Ovary (tissue), 9 donors: ENCODE data around the gene STX4. TPM values are rescaled to one million over a fixed set of nuclear protein-coding genes. Genes with fewer than 3 reads are reported as not detected.

Source experiments
- DNase-seq, 5 donors: peaks; one replicate each; pipeline ENCODE4 v3.0.0-alpha.2; 2019 to 2020
- H3K27ac ChIP-seq, 2 donors: fragments of 200-600 bp; one replicate each; pipeline versions ENCODE4 v1.5.1 to v1.8.0; 2019 to 2022
- H3K27me3 ChIP-seq: fragments of 200-600 bp; one replicate; pipeline ENCODE4 v1.8.0; 2022
- H3K36me3 ChIP-seq: fragments of 200-600 bp; sonication (generic); one replicate; pipeline ENCODE4 v1.5.1; 2019
- H3K4me1 ChIP-seq: one replicate; pipeline ENCODE4 v1.8.1; 2013; ENCODE audit warnings: mild to moderate bottlenecking, moderate library complexity; ENCODE audit not compliant: insufficient read depth
- H3K4me3 ChIP-seq: fragments of 200-600 bp; sonication (generic); one replicate; pipeline ENCODE4 v1.5.1; 2017
- H3K9me3 ChIP-seq, 2 donors: fragments of 200-600 bp in 1 of 2; sonication (generic) in 1 of 2; one replicate each; pipeline versions ENCODE4 v1.5.1 to v1.8.1; 2013 to 2019; ENCODE audit warnings: mild to moderate bottlenecking in 1 of 2, moderate library complexity in 1 of 2
- CTCF ChIP-seq, 3 donors: fragments of 450-650 bp in 2 of 3; fragments of 200-600 bp in 1 of 3; IDR thresholded peaks; one replicate each; pipeline versions ENCODE4 v1.5.1 to v1.8.0; 2016 to 2022; ENCODE audit warnings: antibody characterized with exemption in 3 of 3, mild to moderate bottlenecking in 1 of 3
- EP300 ChIP-seq: sonication (generic); formaldehyde crosslinking; IDR thresholded peaks from one replicate; pipeline ENCODE4 v1.6.1; 2017; ENCODE audit warnings: antibody characterized with exemption
- POLR2A ChIP-seq: fragments of 450-650 bp; IDR thresholded peaks from one replicate; pipeline ENCODE4 v1.6.1; 2017; ENCODE audit warnings: antibody characterized with exemption, mild to moderate bottlenecking, moderate library complexity
- WGBS, 3 donors: extraction: QIAGEN DNeasy Blood & Tissue Kit in 1 of 3; methylation state at CpG; one replicate each; pipeline versions ENCODE4 v1.1.5 to v1.1.7; 2013 to 2017; 5-methylcytosine and 5-hydroxymethylcytosine counted together
- intact Hi-C, 4 donors: fragments of 100-400 bp; cut with DNase I; formaldehyde crosslinking; loops; one replicate each; pipeline versions ENCODE4 v1.11.0 to v1.15.1; 2022 to 2023
- polyA plus RNA-seq, 2 donors: library from polyadenylated mRNA; stranded (reverse); fragments of 200-250 nt in 1 of 2; fragments of 350-450 nt in 1 of 2; fragmentation: Illumina TruSeq in 1 of 2; extraction: RNeasy Lipid Tissue Mini Kit (QIAGEN cat#74804) in 1 of 2; gene quantifications; one replicate each; pipeline ENCODE4 v1.2.3, GENCODE V29; 2013 to 2014
- total RNA-seq, 7 donors: library from RNA; depleted of rRNA in 2 of 7; stranded (reverse); fragments of >200 nt in 2 of 7; fragmentation: NEBNext Ultra II Directional in 3 of 7; extraction: Animal tissue kit (Norgen Biotek cat#: 25700) in 3 of 7; gene quantifications; one replicate each; pipeline versions ENCODE4 v1.1.0 to v1.2.4, GENCODE V29; 2016 to 2023
- donor health status: DM: no; HTN: no; CAD: no; lungs with moderate emphysema.
- donor health status: DM: no; HTN: no; CAD: no.
- donor health status: Bipolar disorder and iron deficiency.
- donor health status: DM: yes; HTN: yes; CAD: no.
- donor health status: DM: no; HTN: no; CAD: no.
- donor health status: DM: yes; HTN: yes; CAD: no.

Gene STX4
- total and polyA plus RNA-seq, 9 donors = 26.2 to 73.8 (median 53.8) TPM

- no peak for TF ChIP-seq EP300
- no peak for TF ChIP-seq POLR2A
- no peak for TF ChIP-seq CTCF (IDR thresholded peaks at IDR 0.05)
- Histone ChIP-seq H3K9me3 (no peaks in the 10 kb centered on the region), H3K4me3 (no peak overlapping the region), H3K27me3 (no peaks in the 10 kb centered on the region), H3K36me3 (no peaks in the 10 kb centered on the region), H3K27ac (no peak overlapping the region), H3K4me1 (peaks cover 2% of the 10 kb centered on the region)
- WGBS, 3 donors = 63 to 77% (median 66%) methylated on average over 8 of the region's 8 CpGs
- DNase-seq = no peak
- intact Hi-C loops = loop anchor here in 1 of 4 donors (10.0 kb wide), 1 partner anchor 99 kb away; the partner anchor contains the start of gene FUS
Measured at GRCh38 chr16:31085411-31085810, 52.1 kb downstream of the STX4 start.

GRCh38 chr16:31085873-31086628 is 52.7 kb downstream of the STX4 start:
- no peak overlapping the region for H3K4me3 ChIP-seq
- H3K27me3 ChIP-seq = no peaks in the 10 kb centered on the region
- H3K36me3 ChIP-seq = no peaks in the 10 kb centered on the region
- DNase-seq = no peak
- no peak for TF ChIP-seq EP300
- no peak for TF ChIP-seq POLR2A
- no peak for TF ChIP-seq CTCF (IDR thresholded peaks at IDR 0.05)
- WGBS, 3 donors = 67 to 68% (median 68%) methylated on average over 17 to 18 of the region's 18 CpGs
- no peaks in the 10 kb centered on the region for H3K9me3 ChIP-seq
- peaks cover 2% of the 10 kb centered on the region for H3K4me1 ChIP-seq
- no peak overlapping the region for H3K27ac ChIP-seq
- intact Hi-C loops = loop anchor here in 1 of 4 donors (10.0 kb wide), 1 partner anchor 99 kb away; the partner anchor contains the start of gene FUS

GRCh38 chr16:31086629-31086906 is 53.2 kb downstream of the STX4 start:
- intact Hi-C loops = loop anchor here in 1 of 4 donors (10.0 kb wide), 1 partner anchor 98 kb away; the partner anchor contains the start of gene FUS
- Histone ChIP-seq H3K27me3 (no peaks in the 10 kb centered on the region), H3K4me3 (no peak overlapping the region), H3K9me3 (no peaks in the 10 kb centered on the region), H3K27ac (no peak overlapping the region), H3K36me3 (no peaks in the 10 kb centered on the region), H3K4me1 (peaks cover 2% of the 10 kb centered on the region)
- no peak for TF ChIP-seq CTCF (IDR thresholded peaks at IDR 0.05)
- TF ChIP-seq EP300 = no peak
- no peak for DNase-seq
- WGBS, 3 donors = 78 to 82% (median 79%) methylated on average over 4 to 6 of the region's 6 CpGs

- Histone ChIP-seq H3K27me3 (no peaks in the 10 kb centered on the region), H3K27ac (no peak overlapping the region), H3K9me3 (no peaks in the 10 kb centered on the region), H3K4me1 (no peaks in the 10 kb centered on the region), H3K4me3 (no peak overlapping the region), H3K36me3 (no peaks in the 10 kb centered on the region)
- intact Hi-C loops = loop anchor here in 1 of 4 donors (10.0 kb wide), 1 partner anchor 97 kb away; the partner anchor contains the start of gene FUS
- TF ChIP-seq CTCF (IDR thresholded peaks at IDR 0.05) (no peak), EP300 (no peak), POLR2A (no peak)
- WGBS, 3 donors = 88 to 93% (median 92%) methylated on average over 8 of the region's 8 CpGs
- DNase-seq = no peak
Measured at GRCh38 chr16:31087481-31087880, 54.1 kb downstream of the STX4 start.
